ENCODE results near the gene PPP1R14B.

PPP1R14B gene

DNA sequence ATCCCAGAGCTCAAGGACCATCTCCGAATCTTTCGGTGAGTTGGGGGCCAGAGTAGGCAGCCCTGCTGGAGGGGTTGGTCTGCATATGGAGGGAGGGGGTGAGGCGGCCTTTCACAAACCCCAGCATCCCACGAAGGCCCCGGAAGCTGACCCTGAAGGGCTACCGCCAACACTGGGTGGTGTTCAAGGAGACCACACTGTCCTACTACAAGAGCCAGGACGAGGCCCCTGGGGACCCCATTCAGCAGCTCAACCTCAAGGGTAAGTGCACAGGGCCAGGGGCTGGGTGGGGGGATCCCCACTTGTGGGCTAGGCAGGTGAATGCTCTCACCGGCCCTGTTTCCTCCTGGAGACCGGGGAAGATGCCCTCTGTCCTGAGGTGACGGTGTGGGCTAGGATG lies 27.0 kb downstream of the PPP1R14B start:
- Histone ChIP-seq H3K4me1 (ENCODE audit: low read length) (no peaks in the 10 kb centered on the region), H4K20me1 (ENCODE audit: insufficient read depth, low read length) (no peaks in the 10 kb centered on the region), H3K36me3 (replicated peaks; ENCODE audit: insufficient read depth, low read length) (no peaks in the 10 kb centered on the region), H3K9ac (ENCODE audit: low read length) (no peak overlapping the region), H3K4me2 (ENCODE audit: low read depth, low read length) (no peak overlapping the region), H3K79me2 (ENCODE audit: low read length) (no peaks in the 10 kb centered on the region), H2AFZ (ENCODE audit: low read length) (no peak overlapping the region), H3F3A (ENCODE audit: insufficient read depth, low read length) (no peaks in the 10 kb centered on the region), H3K27me3 (replicated peaks; ENCODE audit: insufficient read depth, low read length) (no peaks in the 10 kb centered on the region), H3K27ac (ENCODE audit: low read length) (no peak overlapping the region), H3K9me2 (replicated peaks; ENCODE audit: insufficient read depth, low read length) (no peaks in the 10 kb centered on the region), H3K4me3 (ENCODE audit: low read length) (no peak overlapping the region), H3K9me3 (replicated peaks; ENCODE audit: insufficient read depth, low read length) (no peaks in the 10 kb centered on the region)
- no peak for DNase-seq
- TF ChIP-seq EZH2phosphoT487 (IDR thresholded peaks at IDR 0.05; ENCODE audit: low read length) (no peak), EZH2 (optimal IDR thresholded peaks at IDR 0.05; ENCODE audit: low read depth, low read length) (no peak)
- TF ChIP-seq, protein P1, sequence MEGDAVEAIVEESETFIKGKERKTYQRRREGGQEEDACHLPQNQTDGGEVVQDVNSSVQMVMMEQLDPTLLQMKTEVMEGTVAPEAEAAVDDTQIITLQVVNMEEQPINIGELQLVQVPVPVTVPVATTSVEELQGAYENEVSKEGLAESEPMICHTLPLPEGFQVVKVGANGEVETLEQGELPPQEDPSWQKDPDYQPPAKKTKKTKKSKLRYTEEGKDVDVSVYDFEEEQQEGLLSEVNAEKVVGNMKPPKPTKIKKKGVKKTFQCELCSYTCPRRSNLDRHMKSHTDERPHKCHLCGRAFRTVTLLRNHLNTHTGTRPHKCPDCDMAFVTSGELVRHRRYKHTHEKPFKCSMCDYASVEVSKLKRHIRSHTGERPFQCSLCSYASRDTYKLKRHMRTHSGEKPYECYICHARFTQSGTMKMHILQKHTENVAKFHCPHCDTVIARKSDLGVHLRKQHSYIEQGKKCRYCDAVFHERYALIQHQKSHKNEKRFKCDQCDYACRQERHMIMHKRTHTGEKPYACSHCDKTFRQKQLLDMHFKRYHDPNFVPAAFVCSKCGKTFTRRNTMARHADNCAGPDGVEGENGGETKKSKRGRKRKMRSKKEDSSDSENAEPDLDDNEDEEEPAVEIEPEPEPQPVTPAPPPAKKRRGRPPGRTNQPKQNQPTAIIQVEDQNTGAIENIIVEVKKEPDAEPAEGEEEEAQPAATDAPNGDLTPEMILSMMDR (IDR thresholded peaks at IDR 0.05; ENCODE audit: low read length), result no peak

DNA sequence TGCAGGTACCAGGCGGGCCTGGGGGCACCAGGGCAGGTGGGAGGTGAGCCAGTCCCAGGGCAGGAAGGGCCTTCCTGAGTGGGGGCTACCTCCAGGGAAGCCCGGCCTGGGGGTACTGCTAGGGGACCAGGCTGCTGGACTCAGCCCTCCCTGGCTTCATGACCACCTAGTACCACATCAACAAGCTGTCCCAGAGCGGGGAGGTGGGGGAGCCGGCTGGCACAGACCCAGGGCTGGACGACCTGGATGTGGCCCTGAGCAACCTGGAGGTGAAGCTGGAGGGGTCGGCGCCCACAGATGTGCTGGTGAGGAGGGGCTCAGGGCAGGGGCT lies 27.4 kb downstream of the PPP1R14B start:
- Histone ChIP-seq H3K9me2 (replicated peaks; ENCODE audit: insufficient read depth, low read length) (no peaks in the 10 kb centered on the region), H3K36me3 (replicated peaks; ENCODE audit: insufficient read depth, low read length) (no peaks in the 10 kb centered on the region), H3K4me2 (ENCODE audit: low read depth, low read length) (no peak overlapping the region), H4K20me1 (ENCODE audit: insufficient read depth, low read length) (no peaks in the 10 kb centered on the region), H3K79me2 (ENCODE audit: low read length) (no peaks in the 10 kb centered on the region), H3K4me1 (ENCODE audit: low read length) (no peaks in the 10 kb centered on the region), H2AFZ (ENCODE audit: low read length) (no peak overlapping the region), H3K27me3 (replicated peaks; ENCODE audit: insufficient read depth, low read length) (no peaks in the 10 kb centered on the region), H3F3A (ENCODE audit: insufficient read depth, low read length) (no peaks in the 10 kb centered on the region), H3K27ac (ENCODE audit: low read length) (no peak overlapping the region), H3K9me3 (replicated peaks; ENCODE audit: insufficient read depth, low read length) (no peaks in the 10 kb centered on the region), H3K4me3 (ENCODE audit: low read length) (no peak overlapping the region), H3K9ac (ENCODE audit: low read length) (no peak overlapping the region)
- DNase-seq, result no peak
- TF ChIP-seq, protein P1 (IDR thresholded peaks at IDR 0.05; ENCODE audit: low read length), result no peak
- TF ChIP-seq EZH2phosphoT487 (IDR thresholded peaks at IDR 0.05; ENCODE audit: low read length) (no peak), EZH2 (optimal IDR thresholded peaks at IDR 0.05; ENCODE audit: low read depth, low read length) (no peak)

DNA sequence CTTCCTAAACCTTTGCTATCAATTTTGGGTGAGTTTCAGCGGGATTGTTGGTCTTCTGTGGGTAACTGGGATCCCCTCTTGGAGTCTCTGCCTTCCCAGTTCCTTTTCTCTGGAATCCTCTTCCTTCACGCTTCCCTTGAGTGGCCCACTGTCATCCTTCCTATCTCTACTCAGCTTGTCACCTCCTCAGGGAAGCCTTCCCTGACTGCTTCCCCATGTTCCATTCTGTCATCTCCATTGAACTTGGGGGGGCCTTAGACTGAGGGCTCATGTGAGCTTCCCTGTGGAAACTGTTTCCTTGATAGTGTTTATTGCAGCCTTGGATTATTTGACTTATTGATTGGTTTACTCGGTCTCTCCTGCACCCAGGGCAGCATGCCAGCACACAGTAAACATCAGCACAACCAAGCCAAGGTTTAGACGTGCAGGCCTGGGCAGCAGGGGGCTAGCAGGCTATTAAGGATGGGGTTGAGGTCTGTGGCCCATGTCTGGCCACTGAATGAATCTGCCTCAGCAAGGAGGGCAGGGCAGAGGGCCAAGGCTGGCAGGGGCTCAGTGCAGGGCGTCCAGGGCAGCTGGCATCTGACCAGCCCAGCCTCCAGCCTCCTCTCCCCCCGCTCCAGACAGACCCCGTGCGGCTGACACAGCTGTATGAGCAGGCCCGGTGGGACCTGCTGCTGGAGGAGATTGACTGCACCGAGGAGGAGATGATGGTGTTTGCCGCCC lies 28.0 kb downstream of the PPP1R14B start:
- H3K9me2 ChIP-seq (replicated peaks; ENCODE audit: insufficient read depth, low read length), result no peaks in the 10 kb centered on the region
- H2AFZ ChIP-seq (ENCODE audit: low read length), result no peak overlapping the region
- no peak overlapping the region for H3K4me2 ChIP-seq (ENCODE audit: low read depth, low read length)
- TF ChIP-seq EZH2 (optimal IDR thresholded peaks at IDR 0.05; ENCODE audit: low read depth, low read length), result no peak
- TF ChIP-seq, protein P1 (IDR thresholded peaks at IDR 0.05; ENCODE audit: low read length), result no peak
- no peak for TF ChIP-seq EZH2phosphoT487 (IDR thresholded peaks at IDR 0.05; ENCODE audit: low read length)
- no peaks in the 10 kb centered on the region for H3K27me3 ChIP-seq (replicated peaks; ENCODE audit: insufficient read depth, low read length)
- no peak overlapping the region for H3K9ac ChIP-seq (ENCODE audit: low read length)
- H3K4me3 ChIP-seq (ENCODE audit: low read length), result no peak overlapping the region
- no peaks in the 10 kb centered on the region for H3K79me2 ChIP-seq (ENCODE audit: low read length)
- no peak overlapping the region for H3K27ac ChIP-seq (ENCODE audit: low read length)
- H3K4me1 ChIP-seq (ENCODE audit: low read length), result no peaks in the 10 kb centered on the region
- H3K36me3 ChIP-seq (replicated peaks; ENCODE audit: insufficient read depth, low read length), result no peaks in the 10 kb centered on the region
- no peaks in the 10 kb centered on the region for H3F3A ChIP-seq (ENCODE audit: insufficient read depth, low read length)
- H4K20me1 ChIP-seq (ENCODE audit: insufficient read depth, low read length), result no peaks in the 10 kb centered on the region
- no peaks in the 10 kb centered on the region for H3K9me3 ChIP-seq (replicated peaks; ENCODE audit: insufficient read depth, low read length)
- no peak for DNase-seq

Measured in MM.1S (cell line).